Neuronal stem cell (in vitro differentiated cells): ENCODE measurements around the gene BRPF3.

Experiments
- DNase-seq: peaks from one replicate; pipeline ENCODE4 v3.0.0-alpha.2; 2013; ENCODE audit warnings: low spot score
- H2AFZ ChIP-seq: one replicate; pipeline ENCODE4 v1.6.1; 2013; ENCODE audit warnings: mild to moderate bottlenecking, low read length, inconsistent platforms
- H2AK5ac ChIP-seq: 2 replicates; pipeline ENCODE4 v1.6.1; 2013; ENCODE audit warnings: low read depth, mild to moderate bottlenecking, inconsistent platforms, low read length, moderate library complexity, mixed read lengths
- H2BK120ac ChIP-seq: 2 replicates; pipeline ENCODE4 v1.6.1; 2013; ENCODE audit warnings: low read depth, mild to moderate bottlenecking, inconsistent platforms, low read length, moderate library complexity, mixed read lengths
- H2BK12ac ChIP-seq: one replicate; pipeline ENCODE4 v1.6.1; 2013; ENCODE audit warnings: low read length, inconsistent platforms
- H2BK15ac ChIP-seq: 2 replicates; pipeline ENCODE4 v1.6.1; 2013; ENCODE audit warnings: mild to moderate bottlenecking, low read length, inconsistent platforms, mixed read lengths
- H2BK5ac ChIP-seq: one replicate; pipeline ENCODE4 v1.6.1; 2013; ENCODE audit warnings: inconsistent platforms, mild to moderate bottlenecking, low read length, moderate library complexity
- H3K14ac ChIP-seq: one replicate; pipeline ENCODE4 v1.6.1; 2013; ENCODE audit warnings: low read length, inconsistent platforms
- H3K18ac ChIP-seq: 2 replicates; pipeline ENCODE4 v1.6.1; 2013; ENCODE audit warnings: low read length, inconsistent platforms
- H3K23ac ChIP-seq: 2 replicates; pipeline ENCODE4 v1.6.1; 2013; ENCODE audit warnings: low read depth, mild to moderate bottlenecking, mixed read lengths, low read length, inconsistent platforms; ENCODE audit not compliant: poor library complexity
- H3K27ac ChIP-seq: replicated peaks from 3 replicates; pipeline ENCODE4 v1.5.1; 2013; ENCODE audit warnings: low read length, inconsistent platforms
- H3K27me3 ChIP-seq, 3 experiments: 2 replicates each; pipeline ENCODE4 v1.6.1; 2013; ENCODE audit warnings: low read length in 3 of 3, mild to moderate bottlenecking in 2 of 3, inconsistent platforms in 1 of 3, low read depth in 1 of 3, mixed read lengths in 1 of 3, moderate library complexity in 1 of 3; ENCODE audit not compliant: control insufficient read depth in 3 of 3, insufficient read depth in 3 of 3
- H3K36me3 ChIP-seq, 2 donors: replicated peaks in 1 of 2; 2 replicates each; pipeline ENCODE4 v1.6.1; 2013; ENCODE audit warnings: low read length in 2 of 2; ENCODE audit not compliant: control insufficient read depth in 2 of 2, insufficient read depth in 2 of 2
- H3K4ac ChIP-seq: 2 replicates; pipeline ENCODE4 v1.6.1; 2013; ENCODE audit warnings: inconsistent platforms, mild to moderate bottlenecking, low read length, moderate library complexity
- H3K4me1 ChIP-seq, 2 donors: 1 replicate in 1 of 2; 2 replicates in 1 of 2; pipeline ENCODE4 v1.6.1; 2013; ENCODE audit warnings: low read length in 2 of 2, low read depth in 1 of 2; ENCODE audit not compliant: control insufficient read depth in 2 of 2, insufficient read depth in 1 of 2
- H3K4me2 ChIP-seq: one replicate; pipeline ENCODE4 v1.6.1; 2013; ENCODE audit warnings: mild to moderate bottlenecking, low read length, inconsistent platforms; ENCODE audit not compliant: insufficient read depth, poor library complexity, severe bottlenecking
- H3K4me3 ChIP-seq, 2 donors: 2 replicates each; pipeline ENCODE4 v1.5.1; 2013; ENCODE audit warnings: low read length in 2 of 2, mild to moderate bottlenecking in 2 of 2, inconsistent platforms in 1 of 2, moderate library complexity in 1 of 2
- H3K79me1 ChIP-seq: one replicate; pipeline ENCODE4 v1.6.1; 2013; ENCODE audit warnings: low read depth, mild to moderate bottlenecking, inconsistent platforms, low read length, moderate library complexity
- H3K9ac ChIP-seq: one replicate; pipeline ENCODE4 v1.6.1; 2013; ENCODE audit warnings: mild to moderate bottlenecking, low read depth, low read length, inconsistent platforms; ENCODE audit not compliant: poor library complexity
- H3K9me3 ChIP-seq, 2 donors: replicated peaks in 1 of 2; 2 replicates each; pipeline versions ENCODE3 to v1.6.1; 2013; ENCODE audit warnings: low read length in 2 of 2, mild to moderate bottlenecking in 2 of 2, inconsistent platforms in 1 of 2, low read depth in 1 of 2, mixed read lengths in 1 of 2, moderate library complexity in 1 of 2; ENCODE audit not compliant: control insufficient read depth in 2 of 2, insufficient read depth in 1 of 2
- H4K8ac ChIP-seq: one replicate; pipeline ENCODE4 v1.6.1; 2013; ENCODE audit warnings: low read depth, mild to moderate bottlenecking, inconsistent platforms, low read length, moderate library complexity
- H4K91ac ChIP-seq: one replicate; pipeline ENCODE4 v1.6.1; 2013; ENCODE audit warnings: low read length, low read depth, mild to moderate bottlenecking, inconsistent platforms; ENCODE audit not compliant: poor library complexity
- WGBS, 2 donors: extraction: QIAGEN DNeasy Blood & Tissue Kit; methylation state at CpG; one replicate each; pipeline ENCODE4 v1.1.7; 2013; ENCODE audit warnings: missing lambda C conversion rate in 2 of 2, mixed read lengths in 1 of 2; ENCODE audit not compliant: insufficient read length in 2 of 2, insufficient replicate concordance in 1 of 2; ENCODE audit errors: extremely low coverage in 2 of 2; 5-methylcytosine and 5-hydroxymethylcytosine counted together

Gene BRPF3

GRCh38 chr6:36227379-36228228, 31.1 kb downstream of the BRPF3 start:
- H3K36me3 ChIP-seq = peaks cover 41 to 100% of the 10 kb centered on the region in 2 donors

GRCh38 chr6:36229223-36229622, 32.7 kb downstream of the BRPF3 start:
- no peak overlapping the region for H2AFZ ChIP-seq
- H3K4me1 ChIP-seq = no peaks in the 10 kb centered on the region
- H3K9ac ChIP-seq = no peak overlapping the region
- H3K9me3 ChIP-seq = no peaks in the 10 kb centered on the region
- H2AK5ac ChIP-seq = no peak overlapping the region
- H3K79me1 ChIP-seq = no peaks in the 10 kb centered on the region
- H4K91ac ChIP-seq = no peak overlapping the region
- H2BK120ac ChIP-seq = no peak overlapping the region
- no peak for DNase-seq
- no peak overlapping the region for H2BK15ac ChIP-seq
- no peak overlapping the region for H3K27ac ChIP-seq
- H3K18ac ChIP-seq = no peak overlapping the region
- no peak overlapping the region for H2BK12ac ChIP-seq
- H3K27me3 ChIP-seq = no peaks in the 10 kb centered on the region
- peaks cover 43 to 95% of the 10 kb centered on the region in 2 donors for H3K36me3 ChIP-seq
- WGBS, 2 donors = no CpG with 5 or more reads among the region's 5 CpGs
- H3K23ac ChIP-seq = no peak overlapping the region
- H3K4ac ChIP-seq = no peak overlapping the region
- no peak overlapping the region for H3K4me2 ChIP-seq
- H3K4me3 ChIP-seq = no peak overlapping the region
- H2BK5ac ChIP-seq = no peak overlapping the region
- H4K8ac ChIP-seq = no peak overlapping the region
- no peak overlapping the region for H3K14ac ChIP-seq

More at GRCh38 chr6:36227379-36228228, 31.1 kb downstream of the BRPF3 start:
- Histone ChIP-seq H3K9ac (no peak overlapping the region), H2BK120ac (no peak overlapping the region), H3K4me3 (no peak overlapping the region), H2BK5ac (no peak overlapping the region), H2AK5ac (no peak overlapping the region), H3K27me3 (no peaks in the 10 kb centered on the region), H2AFZ (no peak overlapping the region), H2BK15ac (no peak overlapping the region), H3K23ac (no peak overlapping the region), H3K14ac (no peak overlapping the region), H3K4me2 (no peak overlapping the region), H4K91ac (no peak overlapping the region), H3K4me1 (no peaks in the 10 kb centered on the region), H2BK12ac (no peak overlapping the region), H3K9me3 (no peaks in the 10 kb centered on the region), H3K4ac (no peak overlapping the region), H4K8ac (no peak overlapping the region), H3K27ac (no peak overlapping the region), H3K79me1 (no peaks in the 10 kb centered on the region), H3K18ac (no peak overlapping the region)
- no CpG with 5 or more reads among the region's 1 CpG for WGBS, 2 donors
- no peak for DNase-seq

GRCh38 chr6:36230371-36230770, 33.8 kb downstream of the BRPF3 start:
- Histone ChIP-seq H3K4me2 (no peak overlapping the region), H4K91ac (no peak overlapping the region), H3K27ac (no peak overlapping the region), H3K4me1 (no peaks in the 10 kb centered on the region), H3K4ac (no peak overlapping the region), H3K27me3 (no peaks in the 10 kb centered on the region), H2AFZ (no peak overlapping the region), H3K36me3 (peaks cover 36 to 83% of the 10 kb centered on the region in 2 donors), H3K18ac (no peak overlapping the region), H2BK15ac (no peak overlapping the region), H3K14ac (no peak overlapping the region), H4K8ac (no peak overlapping the region), H2BK5ac (no peak overlapping the region), H3K4me3 (no peak overlapping the region), H3K9ac (no peak overlapping the region), H3K9me3 (no peaks in the 10 kb centered on the region), H3K23ac (no peak overlapping the region), H2BK12ac (no peak overlapping the region), H3K79me1 (no peaks in the 10 kb centered on the region), H2BK120ac (no peak overlapping the region), H2AK5ac (no peak overlapping the region)
- no CpG with 5 or more reads among the region's 11 CpGs for WGBS, 2 donors
- no peak for DNase-seq

GRCh38 chr6:36232172-36232571, 35.6 kb downstream of the BRPF3 start:
- Histone ChIP-seq H3K27ac (no peak overlapping the region), H2BK15ac (no peak overlapping the region), H3K9me3 (no peaks in the 10 kb centered on the region), H4K91ac (no peak overlapping the region), H3K9ac (no peak overlapping the region), H3K18ac (no peak overlapping the region), H2BK120ac (no peak overlapping the region), H2AK5ac (no peak overlapping the region), H3K79me1 (no peaks in the 10 kb centered on the region), H3K4ac (no peak overlapping the region), H3K14ac (no peak overlapping the region), H3K4me1 (no peaks in the 10 kb centered on the region), H3K27me3 (no peaks in the 10 kb centered on the region), H4K8ac (no peak overlapping the region), H3K23ac (no peak overlapping the region), H2BK5ac (no peak overlapping the region), H3K4me2 (no peak overlapping the region), H3K36me3 (peaks cover 36 to 65% of the 10 kb centered on the region in 2 donors), H2AFZ (no peak overlapping the region), H3K4me3 (no peak overlapping the region), H2BK12ac (no peak overlapping the region)
- no CpG with 5 or more reads among the region's 4 CpGs for WGBS, 2 donors
- DNase-seq = no peak
